ENCODE measurements around the gene LINGO1. TPM values are rescaled to one million over a fixed set of nuclear protein-coding genes. Genes with fewer than 3 reads are reported as not detected.

LINGO1 gene
- total and polyA plus RNA-seq, 9 of the 15 experiments (the other 6 are each of a cell fraction or from before 2014, with no cell fraction given): 0.07 to 15.3 (median 2.1) TPM

DNA sequence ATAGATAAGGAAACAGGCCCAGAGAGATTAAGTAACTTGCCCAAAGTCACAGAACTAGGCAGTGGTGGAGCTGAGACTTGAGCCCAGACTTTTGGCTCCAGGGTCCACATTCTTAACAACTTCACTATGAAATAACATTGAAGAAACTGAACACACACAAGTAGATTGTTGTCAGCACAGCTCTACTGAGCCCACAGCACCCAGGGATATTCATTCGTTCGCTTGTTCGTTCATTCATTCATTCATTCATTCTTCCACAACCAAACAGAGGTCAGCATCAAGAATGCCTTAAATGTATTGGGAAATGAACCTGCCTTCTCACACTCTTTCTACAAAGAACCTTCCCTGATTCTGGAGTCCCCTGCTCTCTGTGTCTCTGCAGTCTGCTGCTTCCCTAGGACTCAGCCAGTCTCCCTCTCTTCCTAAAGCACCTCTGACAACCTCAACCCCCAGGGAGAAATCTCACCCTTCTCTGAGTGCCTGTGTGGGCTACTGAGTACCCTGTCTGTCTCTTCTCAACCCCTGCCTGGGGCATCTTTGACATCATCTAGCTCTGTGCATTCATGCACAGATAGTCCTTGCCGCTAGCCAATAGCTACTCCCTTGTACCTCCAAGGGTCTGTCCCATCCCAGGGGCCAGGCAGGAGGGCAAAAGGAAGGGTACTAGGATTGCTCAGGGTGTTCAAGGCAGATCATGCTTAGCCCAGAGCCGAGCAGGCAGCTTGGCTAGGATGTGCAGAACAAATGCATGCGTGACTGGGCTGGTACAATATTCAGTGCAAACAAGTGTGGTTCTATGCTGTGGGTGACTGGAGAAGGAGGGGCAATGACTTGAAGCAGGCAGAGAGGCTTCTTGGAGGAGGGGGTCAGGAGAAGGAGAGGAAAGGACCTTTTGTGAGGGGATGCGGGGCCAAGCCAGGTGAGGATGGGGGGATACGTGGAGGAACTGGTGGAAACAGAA, 3.4 kb downstream of the LINGO1 start (continued):
- TF ChIP-seq CHD7 (IDR thresholded peaks at IDR 0.05; ENCODE audit: low read depth, low read length) (no peak), TCF7L2 (IDR thresholded peaks at IDR 0.05; ENCODE audit: low read depth, low read length) (no peak), ZNF24 (IDR thresholded peaks at IDR 0.05) (peak; percentile 95), KDM5B (IDR thresholded peaks at IDR 0.05; ENCODE audit: insufficient replicate concordance, low read depth, low read length) (peak; percentile 41), ZBED1 (IDR thresholded peaks at IDR 0.05) (no peak), ZNF224 (CRISPR knock-in tag; IDR thresholded peaks at IDR 0.05) (no peak), CXXC5 (CRISPR knock-in tag; IDR thresholded peaks at IDR 0.05) (no peak)
